Measurements from ENCODE around the gene ATP1A3.

DNA sequence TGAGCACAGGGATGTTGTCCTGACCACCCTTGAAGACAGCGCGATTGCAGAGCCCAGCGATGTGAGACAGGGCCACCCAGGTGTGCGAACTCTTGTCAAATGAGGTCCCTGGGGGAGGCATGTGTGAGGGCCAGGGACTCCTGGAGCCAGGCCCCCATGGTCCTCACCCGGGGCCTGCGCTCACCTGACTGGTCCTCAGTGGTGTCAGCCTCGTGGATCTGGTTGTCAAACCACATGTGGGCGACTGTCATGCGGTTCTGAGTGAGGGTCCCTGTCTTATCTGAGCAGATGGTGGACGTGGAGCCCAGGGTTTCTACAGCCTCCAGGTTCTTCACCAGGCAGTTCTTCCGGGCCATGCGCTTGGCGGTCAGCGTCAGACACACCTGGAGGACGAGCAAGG lies 12.3 kb downstream of the ATP1A3 start:
- TF ChIP-seq POLR2AphosphoS5 (IDR thresholded peaks at IDR 0.05; ENCODE audit: low read depth, low read length), result no peak
- TF ChIP-seq, protein P1, sequence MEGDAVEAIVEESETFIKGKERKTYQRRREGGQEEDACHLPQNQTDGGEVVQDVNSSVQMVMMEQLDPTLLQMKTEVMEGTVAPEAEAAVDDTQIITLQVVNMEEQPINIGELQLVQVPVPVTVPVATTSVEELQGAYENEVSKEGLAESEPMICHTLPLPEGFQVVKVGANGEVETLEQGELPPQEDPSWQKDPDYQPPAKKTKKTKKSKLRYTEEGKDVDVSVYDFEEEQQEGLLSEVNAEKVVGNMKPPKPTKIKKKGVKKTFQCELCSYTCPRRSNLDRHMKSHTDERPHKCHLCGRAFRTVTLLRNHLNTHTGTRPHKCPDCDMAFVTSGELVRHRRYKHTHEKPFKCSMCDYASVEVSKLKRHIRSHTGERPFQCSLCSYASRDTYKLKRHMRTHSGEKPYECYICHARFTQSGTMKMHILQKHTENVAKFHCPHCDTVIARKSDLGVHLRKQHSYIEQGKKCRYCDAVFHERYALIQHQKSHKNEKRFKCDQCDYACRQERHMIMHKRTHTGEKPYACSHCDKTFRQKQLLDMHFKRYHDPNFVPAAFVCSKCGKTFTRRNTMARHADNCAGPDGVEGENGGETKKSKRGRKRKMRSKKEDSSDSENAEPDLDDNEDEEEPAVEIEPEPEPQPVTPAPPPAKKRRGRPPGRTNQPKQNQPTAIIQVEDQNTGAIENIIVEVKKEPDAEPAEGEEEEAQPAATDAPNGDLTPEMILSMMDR (IDR thresholded peaks at IDR 0.05), result no peak
- no peak for TF ChIP-seq YY1 (IDR thresholded peaks at IDR 0.05; ENCODE audit: low read depth)
- no peak for TF ChIP-seq EZH2phosphoT487 (IDR thresholded peaks at IDR 0.05; ENCODE audit: borderline replicate concordance, low read depth)
- no peak for TF ChIP-seq EP300 (IDR thresholded peaks at IDR 0.05; ENCODE audit: borderline replicate concordance in 1 of 2, low read depth in 1 of 2, low read length in 1 of 2)
- no peak for TF ChIP-seq RFX5 (IDR thresholded peaks at IDR 0.05; ENCODE audit: low read length)

All from SK-N-SH (cell line).